ENCODE measurements around the gene SIVA1. TPM values are rescaled to one million over a fixed set of nuclear protein-coding genes. Genes with fewer than 3 reads are reported as not detected.

SIVA1 gene
- total and polyA plus RNA-seq, 9 of the 15 experiments (the other 6 are each of a cell fraction or from before 2014, with no cell fraction given) = 4.2 to 186 (median 54.2) TPM

GRCh38 chr14:104769324-104770071, 16.6 kb downstream of the SIVA1 start (continued):
- TF ChIP-seq, protein P1, sequence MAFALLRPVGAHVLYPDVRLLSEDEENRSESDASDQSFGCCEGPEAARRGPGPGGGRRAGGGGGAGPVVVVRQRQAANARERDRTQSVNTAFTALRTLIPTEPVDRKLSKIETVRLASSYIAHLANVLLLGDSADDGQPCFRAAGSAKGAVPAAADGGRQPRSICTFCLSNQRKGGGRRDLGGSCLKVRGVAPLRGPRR (CRISPR knock-in tag; IDR thresholded peaks at IDR 0.05) = no peak
- TF ChIP-seq TEAD4 (IDR thresholded peaks at IDR 0.05; ENCODE audit: low read length) = no peak
- TF ChIP-seq TEAD4 (CRISPR knock-in tag; IDR thresholded peaks at IDR 0.05; ENCODE audit: borderline replicate concordance) = no peak
- no peak for TF ChIP-seq SIN3A (IDR thresholded peaks at IDR 0.05; ENCODE audit: borderline replicate concordance in 2 of 2, control insufficient read depth in 1 of 2, low read depth in 2 of 2, low read length in 2 of 2)

DNA sequence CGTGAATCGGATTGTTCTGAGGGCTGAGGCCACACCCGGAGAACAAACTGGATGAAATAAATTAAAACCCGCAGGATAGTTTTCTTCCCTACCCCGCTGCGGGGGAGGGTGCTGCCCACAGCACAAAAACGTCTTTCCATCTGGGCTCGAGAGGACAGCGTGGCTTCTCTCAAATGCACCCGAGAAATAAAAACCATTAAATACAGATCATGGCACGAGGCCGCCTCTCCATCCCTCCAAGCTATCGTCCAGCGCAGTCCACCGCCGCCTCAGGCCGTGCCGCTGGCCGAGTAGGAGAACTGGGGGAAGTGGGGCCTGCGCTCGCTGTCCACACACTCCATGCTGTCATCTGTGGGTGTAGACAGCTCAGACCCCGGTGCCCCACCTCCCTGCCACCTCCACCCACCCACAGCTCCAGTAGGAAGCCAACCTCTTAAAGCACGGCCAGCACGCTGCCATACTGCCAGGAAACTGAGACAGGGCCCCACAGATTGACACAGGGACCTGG, 17.2 kb downstream of the SIVA1 start:
- no TSS peak for BruUV-seq (replicated peaks)
- Histone ChIP-seq H3K9me3 (replicated peaks; ENCODE audit: control insufficient read depth, insufficient read depth, low read depth, low read length) (peaks cover 6% of the 10 kb centered on the region; the same call in 1 of the 2 replicates), H3K9ac (ENCODE audit: insufficient read depth in 1 of 2, low read depth in 2 of 2, low read length in 2 of 2) (no peak overlapping the region; a peak in 1 of 4 replicates), H4K20me1 (replicated peaks; ENCODE audit: control insufficient read depth, insufficient read depth, low read length) (no peaks in the 10 kb centered on the region), H3K27me3 (ENCODE audit: control insufficient read depth in 2 of 2, insufficient read depth in 2 of 2, low read length in 2 of 2) (no peaks in the 10 kb centered on the region), H3K4me1 (replicated peaks in 1 of 2; ENCODE audit: control insufficient read depth in 2 of 2, insufficient read depth in 2 of 2, low read length in 2 of 2) (peaks cover 6 to 34% of the 10 kb centered on the region in 2 experiments; a peak in 4 of 5 replicates), H3K9me1 (ENCODE audit: control insufficient read depth, insufficient read depth, low read length) (no peaks in the 10 kb centered on the region), H3K79me2 (ENCODE audit: control insufficient read depth, insufficient read depth, low read length) (no peaks in the 10 kb centered on the region), H2AFZ (ENCODE audit: low read depth, low read length) (no peak overlapping the region), H3K4me2 (ENCODE audit: insufficient read depth, low read length) (no peak overlapping the region), H3K36me3 (ENCODE audit: control insufficient read depth, insufficient read depth, low read length) (peaks cover 50% of the 10 kb centered on the region; the same call in 1 of the 3 replicates), H3K4me3 (no peak overlapping the region), H3K27ac (ENCODE audit: extremely low read depth, low read depth, low read length) (no peak overlapping the region)
- FAIRE-seq (no peak), ATAC-seq (no peak), DNase-seq (ENCODE audit: extremely low read depth in 1 of 4, low spot score in 3 of 4) (no peak)
- CTCF ChIA-PET (ENCODE audit: low intra/inter-chr PET ratio) = interaction anchor here (2.4 kb wide), 1 partner anchor 56 kb away, joined by 13 read pairs; no protein-coding TSS in a partner anchor
- 84% methylated on average over 15 of the region's 24 CpGs for WGBS (ENCODE audit: insufficient coverage, low coverage, missing lambda C conversion rate)
- POLR2A ChIA-PET = no interaction called here
- intact Hi-C loops (cut with micrococcal nuclease) = no loop called here
- in situ Hi-C loops (cut with MboI) = no loop called here
- no peak for TF ChIP-seq NR0B1 (IDR thresholded peaks at IDR 0.05; ENCODE audit: partially characterized antibody)
- TF ChIP-seq SUPT5H (IDR thresholded peaks at IDR 0.05) = no peak
- peak; percentile 24; the same call in 1 of the 2 replicates for TF ChIP-seq POLR2G (IDR thresholded peaks at IDR 0.05; ENCODE audit: low read depth, low read length)
- TF ChIP-seq, protein P2, sequence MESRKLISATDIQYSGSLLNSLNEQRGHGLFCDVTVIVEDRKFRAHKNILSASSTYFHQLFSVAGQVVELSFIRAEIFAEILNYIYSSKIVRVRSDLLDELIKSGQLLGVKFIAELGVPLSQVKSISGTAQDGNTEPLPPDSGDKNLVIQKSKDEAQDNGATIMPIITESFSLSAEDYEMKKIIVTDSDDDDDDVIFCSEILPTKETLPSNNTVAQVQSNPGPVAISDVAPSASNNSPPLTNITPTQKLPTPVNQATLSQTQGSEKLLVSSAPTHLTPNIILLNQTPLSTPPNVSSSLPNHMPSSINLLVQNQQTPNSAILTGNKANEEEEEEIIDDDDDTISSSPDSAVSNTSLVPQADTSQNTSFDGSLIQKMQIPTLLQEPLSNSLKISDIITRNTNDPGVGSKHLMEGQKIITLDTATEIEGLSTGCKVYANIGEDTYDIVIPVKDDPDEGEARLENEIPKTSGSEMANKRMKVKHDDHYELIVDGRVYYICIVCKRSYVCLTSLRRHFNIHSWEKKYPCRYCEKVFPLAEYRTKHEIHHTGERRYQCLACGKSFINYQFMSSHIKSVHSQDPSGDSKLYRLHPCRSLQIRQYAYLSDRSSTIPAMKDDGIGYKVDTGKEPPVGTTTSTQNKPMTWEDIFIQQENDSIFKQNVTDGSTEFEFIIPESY (CRISPR knock-in tag; IDR thresholded peaks at IDR 0.05) = 0 out of 2 replicates have a peak, but pooled peaks have one; percentile 31
- no peak for TF ChIP-seq FOXK1 (CRISPR knock-in tag; IDR thresholded peaks at IDR 0.05; ENCODE audit: borderline replicate concordance)
- TF ChIP-seq NR2C2 (CRISPR knock-in tag; IDR thresholded peaks at IDR 0.05) = no peak
- TF ChIP-seq NR2C2 (tag; IDR thresholded peaks at IDR 0.05) = no peak
- no peak for TF ChIP-seq PHF21A (IDR thresholded peaks at IDR 0.05; ENCODE audit: borderline replicate concordance, low read depth)

Measured in K562 (cell line).